A549 (cell line): ENCODE results near the gene EGFLAM. TPM values are rescaled to one million over a fixed set of nuclear protein-coding genes. Genes with fewer than 3 reads are reported as not detected.

ENCODE experiments used
- ATAC-seq, 2 experiments: fragments of 200-7000 bp in 1 of 2; fragments of >200 bp in 1 of 2; cut with Nextera tagmentation in 1 of 2; cut with Tn5 transposase in 1 of 2; 3 replicates each; pipeline versions ENCODE4 v1.8.0 to v1.9.1; 2018 to 2020; ENCODE audit warnings: mild to moderate bottlenecking in 1 of 2, moderate library complexity in 1 of 2
- CTCF ChIA-PET: fragments of 300-600 bp; sonication (Branson Sonifier 250); formaldehyde crosslinking; extraction: SDS; loops from one replicate; lab custom pipeline; 2021; ENCODE audit warnings: antibody characterized with exemption, inconsistent platforms; lab: Yijun Ruan, JAX
- POLR2A ChIA-PET: fragments of 350-600 bp; formaldehyde crosslinking; extraction: SDS; loops from one replicate; lab custom pipeline; 2021; ENCODE audit warnings: antibody characterized with exemption, inconsistent platforms; lab: Yijun Ruan, JAX
- DNase-seq, 2 experiments: peaks; one replicate each; pipeline versions ENCODE4 v3.0.0 to v3.0.0-alpha.2; 2011 to 2016; ENCODE audit warnings: low read depth in 1 of 2, low spot score in 1 of 2
- FAIRE-seq: peaks from 2 replicates; lab custom pipeline; 2011; peaks lifted over from hg19 to GRCh38; lab: Jason Lieb, UNC
- H3K27ac ChIP-seq, 2 experiments: fragments of >200 bp; sonication (Bioruptor Twin); formaldehyde crosslinking; 3 replicates each; pipeline ENCODE4 v1.5.1; 2016 to 2017
- H3K4me1 ChIP-seq: fragments of >200 bp; sonication (Bioruptor Twin); formaldehyde crosslinking; 3 replicates; pipeline ENCODE4 v1.6.1; 2016
- H3K4me2 ChIP-seq: fragments of >200 bp; sonication (Bioruptor Twin); formaldehyde crosslinking; 3 replicates; pipeline ENCODE4 v1.6.1; 2016
- H3K4me3 ChIP-seq: fragments of >200 bp; sonication (Bioruptor Twin); formaldehyde crosslinking; 3 replicates; pipeline ENCODE4 v1.5.1; 2016
- H3K9me3 ChIP-seq: fragments of >200 bp; sonication (Bioruptor Twin); formaldehyde crosslinking; 3 replicates; pipeline ENCODE4 v1.6.1; 2016
- ATOH8 ChIP-seq: fragments of 250-450 bp; sonication (Bioruptor Pico); IDR thresholded peaks from 2 replicates; pipeline ENCODE4 v1.5.0; 2020; ENCODE audit warnings: low read depth, mild to moderate bottlenecking, moderate library complexity
- BCL3 ChIP-seq: fragments of >200 bp; sonication (Bioruptor Twin); formaldehyde crosslinking; IDR thresholded peaks from 3 replicates; pipeline ENCODE4 v1.6.1; 2016
- CBX2 ChIP-seq: fragments of 200-600 bp; sonication (generic); IDR thresholded peaks from 2 replicates; pipeline ENCODE4 v1.6.1; 2016; ENCODE audit warnings: low read depth, mild to moderate bottlenecking, borderline replicate concordance
- CEBPB ChIP-seq, 2 experiments: fragments of >200 bp in 1 of 2; sonication (Bioruptor Twin) in 1 of 2; formaldehyde crosslinking in 1 of 2; IDR thresholded peaks; 2 replicates each; pipeline ENCODE4 v1.6.1; 2012 to 2016
- CHD4 ChIP-seq: fragments of 200-600 bp; sonication (generic); IDR thresholded peaks from 2 replicates; pipeline ENCODE4 v1.6.1; 2016; ENCODE audit warnings: antibody characterized with exemption, mild to moderate bottlenecking, borderline replicate concordance
- E2F6 ChIP-seq: IDR thresholded peaks from 2 replicates; pipeline ENCODE4 v1.6.1; 2012; ENCODE audit warnings: low read depth, borderline replicate concordance
- ELK1 ChIP-seq: fragments of 150-350 bp; IDR thresholded peaks from 2 replicates; pipeline ENCODE4 v1.6.1; 2014; ENCODE audit warnings: low read depth, mild to moderate bottlenecking, low read length
- ESRRA ChIP-seq: fragments of 150-350 bp; IDR thresholded peaks from 2 replicates; pipeline ENCODE4 v1.6.1; 2014; ENCODE audit warnings: mild to moderate bottlenecking, low read length, borderline replicate concordance
- GATA3 ChIP-seq: IDR thresholded peaks from 2 replicates; pipeline ENCODE4 v1.6.1; 2012; ENCODE audit warnings: borderline replicate concordance
- HMGXB4 ChIP-seq: fragments of 250-450 bp; sonication (Bioruptor Pico); IDR thresholded peaks from 2 replicates; pipeline ENCODE4 v1.5.0; 2021; ENCODE audit warnings: mild to moderate bottlenecking, moderate library complexity, borderline replicate concordance
- JUN ChIP-seq, 2 experiments: fragments of >200 bp; sonication (Bioruptor Twin); formaldehyde crosslinking; IDR thresholded peaks; 2 replicates in 1 of 2; 3 replicates in 1 of 2; pipeline ENCODE4 v1.6.1; 2016 to 2017
- KDM1A ChIP-seq: fragments of 200-600 bp; sonication (generic); IDR thresholded peaks from 2 replicates; pipeline ENCODE4 v1.6.1; 2016; ENCODE audit warnings: low read depth, mild to moderate bottlenecking
- MAFK ChIP-seq: fragments of 450-650 bp; IDR thresholded peaks from 2 replicates; pipeline ENCODE4 v1.6.1; 2014; ENCODE audit not compliant: partially characterized antibody
- MAX ChIP-seq: IDR thresholded peaks from 2 replicates; pipeline ENCODE4 v1.6.1; 2012
- MAZ ChIP-seq: fragments of 150-350 bp; IDR thresholded peaks from 2 replicates; pipeline ENCODE4 v1.6.1; 2014; ENCODE audit warnings: antibody characterized with exemption, low read depth, low read length, borderline replicate concordance
- NFE2L2 ChIP-seq: fragments of 150-350 bp; conservative IDR thresholded peaks from 2 replicates; pipeline ENCODE4 v1.6.1; 2014; ENCODE audit warnings: low read length
- RARB ChIP-seq: fragments of 250-450 bp; sonication (Bioruptor Pico); IDR thresholded peaks from 2 replicates; pipeline ENCODE4 v1.8.0; 2021; ENCODE audit warnings: mild to moderate bottlenecking, moderate library complexity
- RFX5 ChIP-seq: fragments of 450-650 bp; IDR thresholded peaks from 2 replicates; pipeline ENCODE4 v1.7.1; 2014; ENCODE audit warnings: antibody characterized with exemption, mild to moderate bottlenecking, moderate library complexity
- ZC3H11A ChIP-seq: fragments of 450-650 bp; IDR thresholded peaks from 2 replicates; pipeline ENCODE4 v1.6.1; 2014; ENCODE audit warnings: antibody characterized with exemption, mild to moderate bottlenecking
- ZFP36 ChIP-seq: fragments of 450-650 bp; IDR thresholded peaks from 2 replicates; pipeline ENCODE4 v1.6.1; 2014; ENCODE audit warnings: borderline replicate concordance; ENCODE audit not compliant: partially characterized antibody
- ZNF302 ChIP-seq: fragments of 250-450 bp; sonication (Bioruptor Pico); IDR thresholded peaks from 2 replicates; pipeline ENCODE4 v1.9.0; 2021; ENCODE audit warnings: inconsistent platforms, mild to moderate bottlenecking, moderate library complexity
- WGBS: methylation state at CpG from one replicate; pipeline ENCODE4 v1.1.6; 2017; ENCODE audit errors: missing lambda C conversion rate; 5-methylcytosine and 5-hydroxymethylcytosine counted together
- polyA plus RNA-seq, 4 experiments: library from polyadenylated mRNA; depleted of rRNA in 3 of 4; stranded (reverse); fragments of >200 nt; fragmentation: RNase III in 1 of 4; extraction: RNeasy Plus Mini Kit Qiagen cat#74134 plus additional on column Dnase treatment in 1 of 4; gene quantifications; 2 replicates in 3 of 4; 3 replicates in 1 of 4; pipeline ENCODE4 v1.2.3, GENCODE V29; 2011 to 2017

EGFLAM gene
- polyA plus RNA-seq, 2 of the 4 experiments (the other 2 are of a cell fraction), result 0.13 TPM; not detected in 1

GRCh38 chr5:38375423-38375822 lies 117.1 kb downstream of the EGFLAM start:
- POLR2A ChIA-PET, result no interaction called here
- no peaks in the 10 kb centered on the region for H3K4me1 ChIP-seq
- CTCF ChIA-PET, result interaction anchor here (0.7 to 1.2 kb wide), 2 partner anchors 135 to 371 kb away, joined by 3 read pairs; no protein-coding TSS in a partner anchor
- H3K4me2 ChIP-seq, result no peak overlapping the region
- TF ChIP-seq HMGXB4 (CRISPR knock-in tag), result no peak
- no peak overlapping the region for H3K27ac ChIP-seq
- no peak overlapping the region for H3K4me3 ChIP-seq
- 21% methylated on average over 1 of the region's 1 CpG for WGBS
- no peak for DNase-seq
- FAIRE-seq, result no peak
- ATAC-seq, result no peak
- no peaks in the 10 kb centered on the region for H3K9me3 ChIP-seq

- Histone ChIP-seq H3K27ac (no peak overlapping the region), H3K4me1 (no peaks in the 10 kb centered on the region), H3K9me3 (no peaks in the 10 kb centered on the region), H3K4me2 (no peak overlapping the region), H3K4me3 (no peak overlapping the region)
- DNase-seq (no peak), FAIRE-seq (no peak), ATAC-seq (no peak)
- CTCF ChIA-PET, result interaction anchor here (0.7 to 1.7 kb wide), 4 partner anchors 14 to 370 kb away, joined by 3 to 4 read pairs (median 3); no protein-coding TSS in a partner anchor
- 6% methylated on average over 2 of the region's 2 CpGs for WGBS
- TF ChIP-seq ELK1 (no peak), MAX (no peak), RARB (no peak), NFE2L2 (no peak), ZC3H11A (no peak), ZFP36 (no peak), ESRRA (no peak), BCL3 (no peak), CBX2 (no peak), MAZ (no peak), RFX5 (no peak), GATA3 (no peak), CEBPB (IDR thresholded peaks at IDR 0.05) (no peak), ZNF302 (CRISPR knock-in tag) (no peak), JUN (IDR thresholded peaks at IDR 0.05) (no peak), ATOH8 (no peak), KDM1A (no peak), CHD4 (no peak), E2F6 (no peak), MAFK (no peak)
- POLR2A ChIA-PET, result no interaction called here
These were observed 118.0 kb downstream of the EGFLAM start for GRCh38 chr5:38376404-38376803.
